GM19351 (cell line): ENCODE results near the gene DELE1.

Source experiments
- ATAC-seq: cut with Tn5 transposase; IDR thresholded peaks from one replicate; pipeline ENCODE4 v1.9.1; 2021; ENCODE audit warnings: mild to moderate bottlenecking, moderate library complexity; ENCODE audit not compliant: unreplicated experiment

Gene DELE1

DNA sequence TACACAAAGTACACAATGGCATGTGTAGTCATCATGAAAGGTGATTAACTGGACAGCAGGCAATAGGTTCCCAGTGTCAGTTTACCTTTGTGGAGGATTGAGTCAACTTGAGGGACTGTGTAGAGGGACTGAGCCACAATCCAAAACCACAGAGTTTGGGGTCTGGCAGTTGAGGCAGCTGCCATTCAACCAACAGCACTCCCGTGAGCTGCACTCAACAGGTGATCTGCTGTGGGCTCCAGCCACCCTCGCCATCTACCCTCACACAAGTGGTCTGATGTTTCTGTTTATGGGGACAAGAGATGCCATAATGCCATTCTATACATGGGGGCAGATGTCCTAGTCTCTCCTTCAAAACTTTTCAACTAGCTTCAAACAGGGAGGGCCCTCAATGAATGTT lies 2.9 kb upstream of the DELE1 start:
- no peak for ATAC-seq

DNA sequence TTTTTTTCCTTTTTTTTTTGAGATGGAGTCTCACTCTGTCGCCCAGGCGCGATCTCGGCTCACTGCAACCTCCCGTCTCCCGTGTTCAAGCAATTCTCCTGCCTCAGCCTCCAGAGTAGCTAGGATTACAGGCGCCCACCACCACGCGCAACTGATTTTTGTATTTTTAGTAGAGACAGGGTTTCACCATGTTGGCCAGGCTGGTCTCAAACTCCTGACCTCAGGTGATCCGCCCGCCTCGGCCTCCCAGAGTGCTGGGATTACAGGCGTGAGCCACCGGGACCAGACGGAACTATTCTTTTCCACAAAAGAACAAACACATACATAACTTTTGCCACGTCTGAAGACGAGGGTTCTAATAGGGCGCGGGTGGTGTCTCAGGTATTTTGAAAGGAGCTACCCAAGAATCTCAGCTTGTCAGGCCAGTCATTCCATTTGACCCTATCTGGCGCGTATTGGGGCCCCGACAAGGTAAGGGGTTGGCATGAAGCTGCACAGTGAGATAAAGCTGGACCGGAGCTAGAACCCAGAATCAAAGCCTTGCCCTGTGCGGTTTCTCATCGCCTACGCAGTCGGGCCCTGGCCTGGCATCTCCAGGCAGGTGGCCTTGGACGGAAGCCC lies 734 bp upstream of the DELE1 start:
- ATAC-seq = peak; percentile 16

DNA sequence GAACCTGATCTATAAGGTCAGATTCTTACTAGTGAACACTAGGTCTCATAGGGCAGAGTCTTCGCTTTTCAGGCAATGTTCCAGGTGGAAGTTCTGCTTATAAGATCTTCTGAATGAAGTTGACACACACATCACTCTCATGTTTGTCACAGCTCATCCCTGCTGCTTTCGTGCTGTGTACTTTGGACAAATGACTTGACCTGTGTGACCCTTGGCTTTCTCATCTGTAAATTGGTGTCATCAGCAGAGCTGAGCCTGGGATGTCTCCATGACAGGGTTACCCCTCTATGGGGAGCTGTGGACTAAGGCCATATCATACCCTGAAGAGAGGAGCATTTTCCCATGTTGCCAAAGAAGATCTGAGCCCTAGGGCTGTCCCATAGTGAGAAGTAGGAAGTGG lies 2.8 kb downstream of the DELE1 start:
- ATAC-seq = no peak

DNA sequence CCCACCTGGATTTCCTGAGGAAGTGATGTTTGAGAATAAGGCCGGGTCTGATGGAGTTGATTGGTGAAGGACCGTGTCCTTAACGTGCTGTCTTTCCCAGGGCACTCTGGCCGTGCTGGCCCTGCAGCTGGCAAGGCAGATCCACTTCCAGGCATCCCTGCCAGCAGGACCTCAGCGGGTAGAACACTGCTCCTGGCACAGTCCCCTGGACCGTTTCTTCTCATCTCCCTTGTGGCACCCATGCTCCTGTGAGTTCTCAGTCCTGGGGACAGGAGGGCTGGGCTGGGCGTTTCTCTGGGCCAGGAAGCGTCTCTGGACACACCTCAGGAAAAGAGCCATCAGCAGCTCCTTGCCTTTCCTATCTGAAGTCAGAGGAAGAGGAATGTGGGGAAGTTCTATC lies 4.4 kb downstream of the DELE1 start:
- ATAC-seq = no peak

DNA sequence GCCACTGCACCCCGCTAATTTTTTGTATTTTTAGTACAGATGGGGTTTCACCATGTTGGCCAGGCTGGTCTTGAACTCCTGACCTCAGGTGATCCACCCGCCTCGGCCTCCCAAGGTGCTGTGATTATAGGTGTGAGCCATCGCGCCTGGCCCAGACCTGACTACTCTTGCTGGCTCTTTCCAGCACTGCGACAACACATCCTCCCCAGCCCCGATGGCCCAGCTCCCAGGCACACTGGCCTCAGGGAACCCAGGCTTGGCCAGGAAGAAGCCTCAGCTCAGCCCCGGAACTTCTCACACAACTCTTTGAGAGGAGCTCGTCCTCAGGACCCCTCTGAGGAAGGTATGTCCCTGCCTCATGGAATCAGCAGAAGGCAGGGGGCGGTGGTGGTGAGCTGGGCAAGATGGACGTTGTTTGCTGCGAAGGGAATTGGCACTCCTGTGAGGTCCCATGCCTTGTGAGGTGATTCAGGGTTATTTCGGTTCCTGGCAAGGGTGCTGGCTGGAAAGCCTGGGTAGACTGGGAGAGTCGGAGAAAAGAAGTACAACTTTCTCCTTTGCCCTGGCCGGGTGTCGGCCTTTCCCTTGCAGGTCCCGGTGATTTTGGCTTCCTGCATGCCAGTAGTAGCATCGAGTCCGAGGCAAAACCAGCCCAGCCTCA lies 5.9 kb downstream of the DELE1 start:
- no peak for ATAC-seq

DNA sequence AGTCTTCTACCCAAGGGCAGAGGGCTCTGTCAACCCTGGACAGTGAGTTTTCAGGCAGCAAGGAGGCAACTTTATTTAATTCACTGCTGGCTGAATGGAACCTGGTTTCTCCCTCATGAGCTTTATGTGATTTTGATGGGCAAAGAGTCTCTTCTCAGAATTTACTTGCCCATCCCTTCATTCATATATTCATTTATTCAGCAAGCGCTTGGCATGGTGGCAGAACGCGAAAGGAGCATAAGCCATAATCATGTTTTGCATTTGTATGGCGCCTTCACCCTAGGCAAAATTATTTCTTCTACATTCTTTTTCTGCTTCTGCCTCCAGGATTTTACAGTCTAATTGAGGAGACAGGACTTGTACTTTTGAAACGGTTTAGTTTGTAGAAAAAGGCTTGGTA lies 8.0 kb downstream of the DELE1 start:
- ATAC-seq = no peak

DNA sequence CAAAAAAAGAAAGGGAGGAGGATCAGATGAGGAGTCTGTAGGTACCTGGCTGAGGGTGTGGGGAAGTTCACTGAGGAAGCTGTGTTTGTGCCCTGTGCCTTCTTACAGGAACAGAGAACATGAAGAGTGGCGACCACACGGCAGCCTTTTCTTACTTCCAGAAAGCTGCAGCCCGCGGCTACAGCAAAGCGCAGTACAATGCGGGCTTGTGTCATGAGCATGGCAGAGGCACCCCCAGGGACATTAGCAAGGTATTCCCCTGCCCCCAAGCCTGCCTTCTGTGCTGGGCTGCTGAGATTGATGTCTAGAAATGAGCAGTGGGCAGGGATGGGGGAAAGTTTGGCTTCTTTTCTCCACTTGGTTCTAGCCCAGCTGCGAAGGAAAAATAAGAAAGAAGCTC lies 9.5 kb downstream of the DELE1 start:
- no peak for ATAC-seq

DNA sequence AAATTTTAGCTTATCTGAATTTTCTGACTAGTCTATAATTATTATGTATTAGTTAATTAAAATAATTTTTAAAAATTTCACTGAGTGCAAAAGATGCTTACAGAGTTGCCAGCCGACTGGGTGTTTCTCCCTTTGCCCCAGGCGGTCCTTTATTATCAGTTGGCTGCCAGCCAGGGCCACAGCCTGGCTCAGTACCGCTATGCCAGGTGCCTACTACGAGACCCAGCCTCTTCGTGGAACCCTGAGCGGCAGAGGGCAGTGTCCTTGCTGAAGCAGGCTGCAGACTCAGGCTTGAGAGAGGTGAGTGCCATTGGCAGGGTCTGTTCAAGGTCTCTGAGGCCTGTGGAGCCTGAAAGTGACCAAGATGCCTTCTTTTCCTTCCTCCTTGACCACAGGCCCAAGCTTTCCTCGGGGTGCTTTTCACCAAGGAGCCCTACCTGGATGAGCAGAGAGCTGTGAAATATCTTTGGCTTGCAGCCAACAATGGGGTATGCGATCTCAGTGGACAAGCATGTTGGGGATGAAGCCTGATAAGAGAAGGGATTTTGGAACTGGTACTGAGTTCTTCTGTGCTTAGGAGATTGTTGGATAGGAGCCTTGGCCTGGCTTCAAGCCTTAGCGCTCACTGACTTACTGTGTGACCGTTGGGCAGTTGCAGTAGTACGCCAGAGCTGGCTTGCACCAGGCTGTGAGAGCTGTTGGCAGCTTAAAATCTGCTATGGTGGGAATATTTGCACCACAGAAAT lies 10.6 kb downstream of the DELE1 start:
- no peak for ATAC-seq

DNA sequence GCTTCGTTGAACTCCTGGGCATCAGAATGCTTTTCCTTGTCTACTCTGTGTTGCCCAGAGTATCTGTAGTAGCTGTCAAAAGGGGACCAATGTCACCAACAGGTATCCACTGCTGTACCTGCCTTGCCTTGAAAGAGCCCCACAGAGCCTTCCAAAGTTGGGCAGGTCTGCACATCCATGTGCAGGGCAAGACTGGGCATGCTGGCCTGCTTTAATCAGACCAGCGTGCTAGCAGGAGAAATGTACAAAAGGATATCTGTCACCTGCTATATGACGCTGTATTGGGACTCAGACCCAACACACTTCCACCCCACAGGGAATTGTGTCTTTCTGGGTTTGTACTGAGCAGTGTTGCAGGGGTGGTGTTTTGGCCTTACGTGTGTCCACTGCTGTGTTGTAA lies 11.9 kb downstream of the DELE1 start:
- ATAC-seq = no peak

DNA sequence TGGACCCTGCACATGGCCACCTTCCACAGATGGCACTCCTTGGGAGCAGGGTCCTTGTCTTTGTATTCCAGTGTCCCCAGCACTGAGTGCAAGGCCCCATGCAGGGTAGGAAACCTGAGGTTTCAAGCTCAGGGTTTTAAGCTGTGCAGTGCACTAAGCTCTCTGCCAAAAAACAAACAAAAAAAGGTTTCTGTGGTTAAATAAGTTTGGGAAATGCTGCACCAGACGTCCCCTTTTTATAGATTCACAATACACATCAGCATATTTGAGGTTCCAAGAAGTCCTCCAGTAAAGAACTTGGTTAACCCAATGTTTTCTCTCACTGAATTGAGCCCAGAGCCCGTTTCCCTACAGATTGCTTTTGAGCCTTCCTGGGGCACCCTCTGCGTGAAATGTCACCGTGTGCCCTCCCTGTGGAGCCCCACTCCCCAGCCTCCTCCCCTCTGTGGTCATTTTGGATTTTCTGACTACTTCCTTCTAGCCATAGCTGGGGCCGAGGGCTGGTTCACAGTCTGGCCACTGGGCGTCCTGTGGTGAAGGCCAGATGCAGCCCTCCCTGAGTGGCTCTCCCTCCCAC lies 17.1 kb downstream of the DELE1 start:
- no peak for ATAC-seq

DNA sequence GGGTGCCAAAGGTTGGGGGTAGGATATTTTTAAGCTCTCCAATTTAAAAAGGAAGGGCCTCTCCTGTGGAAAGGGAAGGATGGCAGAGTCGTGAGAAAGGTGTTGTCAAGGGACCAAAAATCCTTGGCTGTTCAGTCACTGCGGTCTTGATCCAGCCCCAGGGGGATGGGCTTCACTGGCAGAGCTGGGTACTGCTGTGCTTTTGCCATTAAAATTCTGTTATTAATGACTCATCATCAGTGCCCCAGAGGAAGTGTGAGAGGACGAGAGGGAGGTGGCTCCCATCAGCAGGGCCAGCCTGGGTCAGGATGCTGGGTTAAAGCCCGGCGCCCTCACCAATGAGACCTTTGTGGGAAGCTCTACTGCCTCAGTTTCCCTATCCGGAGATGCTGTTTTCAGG lies 17.6 kb downstream of the DELE1 start:
- ATAC-seq = no peak

DNA sequence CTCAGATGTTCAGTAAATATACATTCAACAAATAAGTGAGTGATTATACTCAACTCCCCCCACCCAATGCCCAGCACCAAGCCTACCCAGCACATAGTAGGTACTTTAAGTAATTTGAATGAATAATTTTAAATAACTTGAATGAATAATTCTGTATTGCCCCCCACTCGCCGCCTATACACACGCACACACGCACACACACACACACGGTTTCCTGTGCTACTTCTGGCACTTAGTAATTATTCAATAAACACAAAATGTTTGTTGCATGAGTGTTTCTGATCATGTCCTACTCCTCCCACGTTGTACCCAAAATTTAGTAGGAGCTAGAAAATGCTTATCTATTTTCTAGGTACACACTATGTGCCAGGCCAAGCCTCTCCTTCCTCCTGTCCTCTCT lies 18.1 kb downstream of the DELE1 start:
- ATAC-seq = no peak

DNA sequence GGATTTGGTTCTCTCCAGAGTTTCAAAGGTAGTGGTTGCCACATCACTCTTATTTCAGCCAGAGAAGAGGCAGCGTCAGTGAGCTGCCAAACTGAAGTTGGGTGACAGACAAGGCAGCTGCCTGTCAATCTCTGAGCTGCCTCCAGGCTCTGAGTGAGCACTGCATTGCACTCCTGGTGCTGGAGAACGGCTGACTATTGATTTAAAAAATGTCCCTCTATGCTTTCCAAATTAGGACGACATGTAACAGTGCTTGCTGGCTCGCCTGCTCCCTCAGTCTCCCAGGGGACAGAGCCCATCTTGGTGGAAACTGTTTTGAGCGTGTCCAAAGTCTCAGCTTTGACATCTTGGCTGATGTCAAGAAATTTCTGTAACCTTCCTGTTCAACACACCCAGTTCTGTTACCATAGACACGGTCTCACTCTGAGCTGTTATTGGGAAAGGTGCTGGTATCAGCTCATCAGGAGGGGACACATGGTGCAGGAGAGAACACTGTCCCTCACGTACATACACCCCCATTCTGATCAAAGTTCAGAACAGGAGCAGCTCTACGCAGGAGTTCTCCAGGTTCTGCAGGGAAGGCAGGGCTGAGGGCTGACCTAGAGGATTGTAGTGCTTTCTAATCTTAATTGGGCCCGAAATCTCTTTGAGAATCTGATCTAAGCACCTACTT lies 18.6 kb downstream of the DELE1 start:
- ATAC-seq = no peak

DNA sequence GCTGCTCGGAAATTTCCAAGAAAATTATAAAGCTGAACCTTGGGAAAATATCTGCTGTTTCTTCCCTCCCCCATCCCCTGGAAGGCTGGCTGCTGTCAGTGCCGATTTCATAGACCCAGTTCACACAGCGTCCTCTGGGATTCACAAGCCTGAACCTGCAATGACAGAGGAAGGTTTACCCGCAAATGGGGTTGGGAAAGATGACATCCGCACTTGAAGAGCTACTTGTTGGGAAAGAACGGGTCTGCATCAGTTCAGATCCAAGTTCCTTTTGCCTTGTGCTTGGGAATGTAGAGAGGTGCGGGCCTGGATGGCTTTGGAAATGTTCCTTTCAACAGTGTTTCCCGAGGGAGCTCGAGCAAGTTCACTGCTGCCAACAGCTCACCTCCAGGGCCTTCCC lies 20.4 kb downstream of the DELE1 start:
- no peak for ATAC-seq

DNA sequence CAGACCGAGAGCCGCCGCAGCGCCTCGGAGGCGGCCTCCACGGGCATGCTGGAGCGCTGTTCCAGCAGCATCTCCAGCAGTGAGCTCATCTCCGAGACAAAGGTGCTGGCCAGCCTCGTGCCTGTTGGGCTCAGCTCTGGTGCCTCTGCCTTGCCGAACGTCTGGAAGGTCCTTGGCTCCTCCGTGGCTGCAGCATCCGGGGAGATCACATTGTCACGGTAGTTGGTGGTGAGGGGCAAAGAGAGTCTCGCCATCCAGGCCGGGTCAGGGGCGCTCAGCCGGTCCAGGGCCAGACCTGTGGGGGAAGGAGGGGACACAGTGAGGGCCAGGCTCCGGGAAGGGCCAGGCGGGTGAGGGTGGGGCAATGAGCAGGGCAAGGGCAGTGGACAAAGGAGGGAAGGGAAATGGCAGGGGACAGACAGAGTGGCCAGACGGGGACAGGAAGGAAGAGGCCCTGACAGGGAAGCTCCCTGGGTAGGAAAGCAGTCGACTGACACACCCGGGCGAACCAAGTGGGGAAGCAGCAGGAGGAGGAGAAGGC lies 21.9 kb downstream of the DELE1 start:
- ATAC-seq = no peak

DNA sequence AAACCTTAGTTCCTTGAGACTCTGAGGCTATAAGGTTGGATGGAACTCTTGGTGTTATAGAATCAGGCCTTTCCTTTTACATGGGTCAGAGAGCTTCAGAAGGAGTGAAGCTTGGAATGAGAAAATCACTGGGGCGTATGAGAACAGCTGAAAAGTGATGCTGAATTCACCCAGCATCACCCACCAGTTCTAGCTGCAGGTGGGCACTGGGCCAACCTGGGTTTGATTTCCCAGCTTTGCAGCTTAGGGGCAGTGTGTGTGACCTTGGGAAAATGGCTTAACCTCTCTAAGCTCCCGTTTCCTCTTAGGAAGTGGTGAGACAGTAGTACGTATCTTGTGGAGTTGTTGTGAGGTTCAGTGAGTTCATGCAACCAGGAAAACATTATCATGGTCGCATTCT lies 23.6 kb downstream of the DELE1 start:
- ATAC-seq = no peak

DNA sequence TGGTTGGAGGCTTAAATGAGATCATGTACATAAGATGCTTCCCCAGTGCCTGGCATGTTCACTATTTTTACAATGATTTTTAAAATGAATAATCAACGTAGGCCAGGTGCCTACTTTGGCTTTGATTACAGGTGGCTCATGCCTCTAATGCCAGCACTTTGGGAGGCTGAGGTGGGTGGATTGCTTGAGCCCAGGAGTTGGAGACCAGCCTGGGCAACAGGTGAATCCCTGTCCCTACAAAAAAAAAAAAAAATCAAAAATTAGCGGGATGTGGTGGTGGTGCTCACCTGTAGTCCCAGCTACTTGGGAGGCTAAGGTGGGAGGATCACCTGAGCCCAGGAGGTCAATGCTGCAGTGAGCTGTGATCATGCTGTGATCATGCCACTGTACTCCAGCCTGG lies 25.1 kb downstream of the DELE1 start:
- ATAC-seq = no peak

DNA sequence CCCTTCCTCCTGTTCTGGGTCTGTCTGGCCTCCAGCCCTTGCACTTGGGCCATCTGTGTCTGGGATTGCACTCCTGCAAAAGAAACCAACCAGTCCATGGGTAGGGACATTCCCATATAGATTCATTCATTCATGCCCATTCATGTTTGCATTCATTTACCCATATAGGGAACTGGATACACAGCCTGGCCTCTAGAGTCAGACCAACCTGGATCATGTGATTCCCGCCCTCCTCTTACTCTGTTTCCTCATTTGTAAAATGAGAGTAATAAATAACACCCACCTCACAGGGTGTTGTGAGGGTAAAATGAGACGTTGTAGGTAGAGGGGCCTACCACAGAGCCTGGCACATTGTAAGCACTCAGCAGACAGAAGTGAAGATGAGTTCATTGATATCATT lies 25.8 kb downstream of the DELE1 start:
- no peak for ATAC-seq

DNA sequence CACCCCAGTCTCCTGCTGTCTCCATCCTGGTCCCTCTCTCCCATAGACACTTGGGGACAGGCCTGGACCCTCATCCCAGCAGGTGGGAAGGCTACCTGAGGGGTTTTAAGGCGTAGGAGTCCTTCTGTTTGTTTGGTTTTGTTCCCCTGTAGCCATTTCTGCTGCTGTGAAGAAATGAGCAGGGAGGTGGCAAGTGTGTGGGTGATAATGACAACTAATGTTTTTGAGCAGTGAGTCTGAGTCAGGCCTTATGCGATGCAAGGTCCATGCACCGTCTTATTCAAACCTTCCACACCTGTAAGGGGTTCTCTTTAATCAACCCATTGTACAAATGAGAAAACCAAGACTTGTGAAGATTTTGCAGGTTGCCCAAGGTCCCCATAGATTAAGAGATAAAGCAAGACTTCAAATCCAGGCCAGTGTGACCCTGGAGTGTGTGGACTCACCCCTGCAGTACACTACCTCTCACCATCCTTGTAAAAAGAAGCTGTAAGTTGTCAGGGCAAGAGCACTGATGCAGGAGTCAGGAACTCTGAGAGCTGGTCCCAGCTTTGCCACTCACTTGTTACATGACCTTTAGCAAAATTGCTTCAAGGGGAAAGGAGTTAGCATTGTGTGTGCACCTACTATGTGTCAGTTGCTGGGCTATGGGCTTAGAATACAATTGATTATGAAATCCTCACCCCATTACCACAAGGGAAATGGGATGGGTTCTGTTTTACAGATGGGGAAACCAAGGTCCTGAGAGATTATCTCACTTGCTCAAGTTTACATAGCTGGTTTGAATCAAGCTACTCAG lies 26.7 kb downstream of the DELE1 start:
- ATAC-seq = no peak

DNA sequence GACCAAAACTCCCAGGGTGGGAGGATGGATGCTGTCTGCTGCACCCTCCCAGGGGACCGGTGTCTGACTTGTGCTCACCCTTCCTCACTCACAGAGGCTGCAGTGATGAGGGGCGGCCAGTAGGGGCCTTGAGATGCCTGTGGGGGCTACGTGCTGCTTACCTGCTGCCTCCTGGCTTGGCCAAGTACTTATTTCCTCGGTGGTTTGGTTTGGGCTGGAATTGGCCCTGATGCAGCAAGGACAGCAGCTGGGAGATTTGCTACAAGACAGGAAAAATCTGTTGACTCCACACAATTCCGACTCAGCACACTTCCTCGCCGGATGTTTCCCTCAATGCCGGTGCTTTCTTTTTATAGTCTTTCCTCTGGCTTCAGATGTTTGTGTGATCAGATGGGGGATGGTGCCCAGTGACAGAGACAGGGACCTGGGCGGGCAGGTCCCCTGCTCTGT lies 27.7 kb downstream of the DELE1 start:
- peak; percentile 98 for ATAC-seq
